Epithelial cell of proximal tubule (primary cell): Measurements from ENCODE around the gene RHO. TPM values are rescaled to one million over a fixed set of nuclear protein-coding genes. Genes with fewer than 3 reads are reported as not detected.
A peak's percentile ranks its signal among the peaks of the same experiment; 100 is the strongest.
"Not testable (repeated sequence)": the region's sequence is repeated elsewhere in the genome, so short reads cannot be mapped to it uniquely, and the experiment has no call there.

Experiments
- DNase-seq: peaks from one replicate; pipeline ENCODE4 v3.0.0-alpha.2; 2011; ENCODE audit warnings: low read depth
- H3K4me3 ChIP-seq: 2 replicates; pipeline ENCODE4 v1.5.1; 2011; ENCODE audit warnings: low read depth, mild to moderate bottlenecking, low read length
- total RNA-seq: library from RNA; depleted of rRNA; stranded (reverse); fragments of >200 nt; gene quantifications from 2 replicates; pipeline ENCODE4 v1.2.3, GENCODE V29; 2015
- TF ChIP-seq, protein P1 (sequence below): conservative IDR thresholded peaks from 2 replicates; pipeline ENCODE4 v1.5.1; 2012; ENCODE audit warnings: low read depth, mild to moderate bottlenecking, low read length

The RHO gene
- total RNA-seq, 1 donor from 2014 or later = not detected

DNA sequence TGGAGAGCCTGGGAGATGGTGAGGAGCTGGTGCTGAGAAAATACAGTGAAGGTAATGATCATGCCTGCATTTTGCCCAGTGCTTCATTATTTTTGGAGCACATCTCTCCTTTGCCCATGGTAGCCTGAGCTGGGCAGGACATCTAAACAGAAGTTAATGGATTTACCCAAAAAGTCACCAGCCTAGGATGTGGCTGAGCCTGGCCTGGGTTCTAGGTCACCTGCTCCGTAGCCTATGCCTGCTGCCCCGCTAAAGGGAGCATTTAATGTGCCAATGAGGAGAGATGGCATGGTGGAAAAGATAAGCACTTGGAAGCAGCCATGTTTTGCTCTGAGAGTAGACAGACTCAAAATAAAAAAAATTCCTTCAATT, 41.8 kb upstream of the RHO start:
- DNase-seq = no peak
- H3K4me3 ChIP-seq = no peak overlapping the region
- TF ChIP-seq, protein P1, sequence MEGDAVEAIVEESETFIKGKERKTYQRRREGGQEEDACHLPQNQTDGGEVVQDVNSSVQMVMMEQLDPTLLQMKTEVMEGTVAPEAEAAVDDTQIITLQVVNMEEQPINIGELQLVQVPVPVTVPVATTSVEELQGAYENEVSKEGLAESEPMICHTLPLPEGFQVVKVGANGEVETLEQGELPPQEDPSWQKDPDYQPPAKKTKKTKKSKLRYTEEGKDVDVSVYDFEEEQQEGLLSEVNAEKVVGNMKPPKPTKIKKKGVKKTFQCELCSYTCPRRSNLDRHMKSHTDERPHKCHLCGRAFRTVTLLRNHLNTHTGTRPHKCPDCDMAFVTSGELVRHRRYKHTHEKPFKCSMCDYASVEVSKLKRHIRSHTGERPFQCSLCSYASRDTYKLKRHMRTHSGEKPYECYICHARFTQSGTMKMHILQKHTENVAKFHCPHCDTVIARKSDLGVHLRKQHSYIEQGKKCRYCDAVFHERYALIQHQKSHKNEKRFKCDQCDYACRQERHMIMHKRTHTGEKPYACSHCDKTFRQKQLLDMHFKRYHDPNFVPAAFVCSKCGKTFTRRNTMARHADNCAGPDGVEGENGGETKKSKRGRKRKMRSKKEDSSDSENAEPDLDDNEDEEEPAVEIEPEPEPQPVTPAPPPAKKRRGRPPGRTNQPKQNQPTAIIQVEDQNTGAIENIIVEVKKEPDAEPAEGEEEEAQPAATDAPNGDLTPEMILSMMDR = no peak

DNA sequence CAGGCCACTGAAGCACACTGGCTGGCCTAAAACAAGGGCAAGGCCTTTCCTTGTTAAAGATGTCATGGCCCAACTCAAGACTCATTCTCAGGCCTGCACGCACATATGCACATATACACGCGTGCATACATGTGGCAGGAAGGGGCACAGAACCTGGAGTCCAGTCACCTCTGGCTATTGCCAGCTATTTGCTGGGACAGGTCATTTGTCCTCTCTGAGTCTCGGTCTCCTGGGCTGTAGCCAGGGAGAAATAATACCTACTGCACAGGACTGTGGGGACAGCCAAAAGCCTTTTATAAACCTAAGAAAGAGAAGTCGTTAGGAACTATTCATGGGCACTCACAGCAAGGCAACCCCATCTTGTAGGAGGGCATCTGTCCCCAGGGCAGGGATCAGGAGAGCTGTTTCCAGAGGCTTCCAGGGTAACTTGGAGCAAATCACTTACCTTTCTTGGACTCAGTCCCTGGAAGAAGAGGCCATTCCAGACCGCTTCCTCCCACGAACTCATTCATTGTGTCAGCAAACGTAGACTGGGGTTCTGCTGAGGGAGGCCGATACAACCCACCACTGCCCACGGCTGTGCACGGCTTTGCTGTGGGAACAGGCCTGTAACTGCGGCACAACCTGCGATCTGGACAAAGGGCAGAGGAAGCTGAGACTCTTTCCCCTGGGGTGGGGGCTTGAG, 41.1 kb upstream of the RHO start:
- no peak for DNase-seq
- no peak overlapping the region for H3K4me3 ChIP-seq
- TF ChIP-seq, protein P1 = no peak

DNA sequence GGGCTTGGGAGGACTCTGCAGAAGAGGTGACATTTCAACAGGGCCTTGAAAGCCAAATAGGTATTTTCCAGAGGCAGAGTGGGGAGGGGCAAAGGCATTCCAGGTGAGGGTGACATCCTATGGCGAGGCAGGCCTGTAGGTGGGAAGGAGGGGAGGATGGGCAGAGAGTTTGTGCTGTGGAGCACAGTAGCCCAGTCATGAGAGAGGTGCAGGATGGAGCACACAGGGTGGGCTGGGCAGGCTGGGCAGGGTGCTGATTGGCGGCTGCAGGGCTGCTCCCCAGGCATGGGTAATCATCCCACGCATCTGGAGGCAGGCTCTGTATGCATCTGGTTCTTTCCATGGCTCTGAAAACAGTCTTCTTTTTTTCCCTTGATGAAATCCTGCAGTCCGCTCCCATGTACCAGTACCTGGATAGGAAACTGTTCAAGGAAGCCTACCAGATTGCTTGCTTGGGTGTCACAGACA, 40.5 kb upstream of the RHO start:
- DNase-seq, H3K4me3 ChIP-seq: not testable (repeated sequence)

DNA sequence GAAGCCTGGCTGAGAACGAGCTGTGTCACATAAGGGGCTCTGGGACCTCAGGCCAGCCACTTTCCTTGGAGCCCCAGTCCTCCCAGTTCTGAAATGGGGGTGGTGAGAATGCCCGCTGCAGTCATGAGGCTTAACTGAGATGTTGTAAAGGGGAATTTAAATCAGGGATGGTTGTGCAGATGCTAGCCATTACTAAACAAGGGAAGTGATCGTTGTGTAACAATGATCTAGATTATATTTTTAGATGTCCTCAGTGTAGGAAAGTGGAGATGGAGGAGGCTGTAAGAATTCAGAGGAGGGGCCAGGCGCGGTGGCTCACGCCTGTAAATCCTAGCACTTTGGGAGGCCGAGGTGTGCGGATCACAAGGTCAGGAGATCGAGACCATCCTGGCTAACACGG, 39.2 kb upstream of the RHO start:
- H3K4me3 ChIP-seq, DNase-seq: not testable (repeated sequence)

DNA sequence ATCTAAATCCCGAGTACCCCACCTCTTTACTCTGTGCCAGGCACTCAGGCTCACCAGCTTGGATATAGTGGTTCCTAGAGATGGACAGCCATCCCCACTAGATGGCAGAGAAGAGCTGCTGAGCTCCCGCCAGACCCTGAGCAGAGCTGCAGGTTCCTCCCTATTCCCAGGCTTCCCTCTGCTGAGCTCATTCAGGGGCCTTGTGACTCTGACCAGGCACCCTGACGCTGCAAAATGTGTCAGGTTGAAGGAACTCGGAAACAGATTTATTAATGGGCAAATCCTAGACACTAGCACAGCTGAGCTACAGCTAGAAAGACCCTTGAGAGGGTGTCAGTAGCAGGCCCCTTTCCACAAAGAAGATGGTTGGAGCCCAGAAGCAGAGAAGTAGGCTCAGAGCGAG, 38.2 kb upstream of the RHO start:
- no peak overlapping the region for H3K4me3 ChIP-seq
- peak; percentile 80 for DNase-seq
- TF ChIP-seq, protein P1 = peak; percentile 97

DNA sequence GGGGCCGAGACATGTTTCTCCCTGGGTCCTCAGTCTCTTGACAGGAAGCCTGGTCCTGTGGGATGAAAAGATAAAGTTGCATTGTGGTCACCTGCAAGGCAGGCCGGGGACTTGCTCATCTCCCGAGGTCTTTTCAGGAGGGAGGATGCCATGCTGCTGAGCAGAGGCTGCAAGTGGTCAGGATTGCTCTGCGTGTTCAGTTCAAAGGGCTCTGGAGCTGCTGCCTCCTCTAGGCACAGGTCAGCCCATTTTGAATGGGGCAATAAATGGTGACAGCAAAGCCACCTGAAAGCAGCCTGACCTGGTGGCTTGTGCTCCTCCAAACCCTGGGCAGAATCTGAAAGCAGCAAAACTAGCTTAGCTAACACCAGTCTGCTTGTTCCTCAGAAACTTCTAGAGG, 37.4 kb upstream of the RHO start:
- not testable (repeated sequence) for DNase-seq, H3K4me3 ChIP-seq

DNA sequence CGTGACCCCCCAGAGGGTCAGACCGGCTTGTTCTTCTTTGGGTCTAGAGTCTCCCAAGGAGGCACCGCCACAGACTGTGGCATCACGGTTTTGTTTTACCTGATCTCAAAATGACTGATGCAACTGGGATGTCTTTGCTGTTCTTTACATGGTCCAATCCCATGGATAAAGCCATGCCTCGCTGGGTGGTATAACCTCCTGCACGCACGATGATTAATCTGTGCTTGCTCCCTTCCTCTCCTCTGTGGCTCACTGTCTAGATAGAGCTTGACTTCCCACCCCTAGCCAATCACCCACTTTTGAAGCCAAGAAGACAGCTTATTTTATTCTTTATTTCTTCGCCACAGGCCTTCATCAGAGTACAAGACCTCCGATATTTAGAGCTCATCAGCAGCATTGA, 36.6 kb upstream of the RHO start:
- no peak overlapping the region for H3K4me3 ChIP-seq
- TF ChIP-seq, protein P1 = no peak
- no peak for DNase-seq

DNA sequence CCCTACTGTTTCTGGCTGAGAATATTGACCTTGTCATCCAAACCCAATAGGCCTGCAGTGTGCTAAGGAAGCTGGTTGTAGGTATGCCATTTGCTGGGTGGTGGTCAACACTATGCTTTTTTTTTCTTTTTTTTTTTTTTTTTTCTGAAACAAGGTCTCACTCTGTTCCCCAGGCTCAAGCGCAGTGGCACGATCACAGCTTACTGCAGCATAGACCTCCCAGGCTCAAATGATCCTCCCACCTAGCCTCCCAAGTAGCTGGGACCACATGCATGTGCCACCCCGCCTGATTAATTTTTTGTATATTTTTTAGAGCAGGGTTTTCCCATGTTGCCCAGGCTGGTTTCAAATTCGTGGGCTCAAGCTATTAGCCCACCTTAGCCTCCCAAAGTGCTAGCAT, 35.7 kb upstream of the RHO start:
- H3K4me3 ChIP-seq = no peak overlapping the region
- DNase-seq = no peak
- TF ChIP-seq, protein P1 = no peak

DNA sequence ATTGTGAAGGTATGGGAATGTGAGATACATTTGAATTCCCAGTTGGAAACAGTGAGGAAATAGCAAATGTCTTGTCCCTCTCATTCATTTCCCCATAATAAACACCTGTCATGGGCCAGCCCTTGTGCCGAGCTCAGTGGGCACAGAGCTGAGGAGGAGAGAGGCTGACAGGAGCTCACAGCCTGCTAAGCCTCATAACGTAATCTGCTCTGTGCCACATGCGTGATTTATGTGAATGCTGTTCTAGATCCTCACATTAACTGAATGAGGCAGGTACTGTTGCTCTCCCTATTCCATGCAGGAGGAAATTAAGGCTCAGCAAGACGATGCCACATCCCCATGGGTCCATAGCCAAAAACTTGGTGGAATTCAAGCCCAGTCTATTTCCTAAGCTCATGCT, 35.2 kb upstream of the RHO start:
- no peak for DNase-seq
- TF ChIP-seq, protein P1 = no peak
- no peak overlapping the region for H3K4me3 ChIP-seq

DNA sequence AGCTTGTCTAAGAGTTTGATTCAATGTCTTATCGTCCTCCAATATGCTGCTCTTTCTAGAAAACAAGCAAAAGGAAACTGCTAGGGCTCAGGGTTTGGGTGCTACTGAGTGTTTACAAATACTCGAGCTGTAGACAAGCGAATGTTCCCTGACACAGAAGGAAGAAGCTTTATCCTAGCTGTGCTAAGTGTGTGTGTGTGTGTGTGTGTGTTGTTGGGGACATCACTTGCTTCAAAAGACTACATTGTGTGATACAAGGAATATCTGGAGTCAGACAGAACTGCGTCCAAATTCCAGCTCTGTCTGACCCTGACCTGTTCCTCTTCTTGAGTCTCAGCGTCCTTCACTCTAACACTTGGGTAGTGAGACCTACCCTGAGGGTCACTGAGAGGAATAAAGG, 33.9 kb upstream of the RHO start:
- H3K4me3 ChIP-seq, DNase-seq: not testable (repeated sequence)

DNA sequence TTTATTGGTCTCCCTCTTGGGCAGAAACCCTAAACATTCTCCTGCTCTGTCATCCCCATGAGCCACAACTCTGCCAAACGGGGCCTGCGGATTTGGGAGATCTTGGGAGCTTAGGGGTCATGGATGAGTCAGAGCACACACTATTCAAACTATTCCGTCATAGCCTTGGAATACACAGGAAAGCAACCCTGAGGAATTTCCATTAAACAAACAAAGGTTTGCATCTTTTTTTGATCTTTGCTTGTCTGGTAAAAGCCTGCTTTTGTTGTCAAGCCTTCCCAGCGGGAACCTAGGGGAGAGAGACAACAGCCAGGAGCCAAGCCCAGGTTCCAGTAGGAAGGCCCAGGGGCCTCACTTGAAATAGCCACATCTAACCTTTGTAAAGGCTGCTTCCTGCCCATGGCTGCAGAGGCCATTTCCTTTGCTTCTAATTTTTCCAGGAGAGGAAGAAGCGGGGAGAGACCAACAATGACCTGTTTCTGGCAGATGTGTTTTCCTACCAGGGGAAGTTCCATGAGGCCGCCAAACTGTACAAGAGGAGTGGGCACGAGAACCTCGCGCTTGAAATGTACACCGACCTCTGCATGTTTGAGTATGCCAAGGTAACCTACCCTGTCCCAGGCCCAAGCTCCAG, 33.3 kb upstream of the RHO start:
- H3K4me3 ChIP-seq, DNase-seq: not testable (repeated sequence)

DNA sequence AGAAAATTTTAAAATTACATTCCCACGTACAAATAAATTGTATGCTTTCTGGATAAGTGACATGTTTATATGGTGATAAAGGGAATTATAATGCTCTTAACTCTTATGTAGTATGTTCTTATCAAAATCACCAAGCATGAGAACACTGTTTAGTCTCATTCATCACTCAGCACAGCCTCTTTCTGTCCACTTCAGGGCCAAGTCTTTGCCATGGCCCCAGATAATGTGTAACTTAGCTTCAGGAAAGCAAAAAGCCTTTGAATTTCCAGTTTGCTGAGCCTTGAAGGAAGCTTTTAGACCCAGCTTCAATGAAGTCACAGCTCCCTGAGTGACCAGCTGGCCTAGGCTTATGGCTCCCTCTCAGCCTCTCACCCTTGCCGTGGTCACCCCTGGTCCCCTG, 30.6 kb upstream of the RHO start:
- not testable (repeated sequence) for DNase-seq, H3K4me3 ChIP-seq
